ENCODE results near the gene TXNDC15. TPM values are rescaled to one million over a fixed set of nuclear protein-coding genes. Genes with fewer than 3 reads are reported as not detected.
A peak's percentile ranks its signal among the peaks of the same experiment; 100 is the strongest.

The TXNDC15 gene
- total and polyA plus RNA-seq, 2 donors (not counting 1 experiment from before 2014, with no cell fraction given): 65.9 to 132 TPM

DNA sequence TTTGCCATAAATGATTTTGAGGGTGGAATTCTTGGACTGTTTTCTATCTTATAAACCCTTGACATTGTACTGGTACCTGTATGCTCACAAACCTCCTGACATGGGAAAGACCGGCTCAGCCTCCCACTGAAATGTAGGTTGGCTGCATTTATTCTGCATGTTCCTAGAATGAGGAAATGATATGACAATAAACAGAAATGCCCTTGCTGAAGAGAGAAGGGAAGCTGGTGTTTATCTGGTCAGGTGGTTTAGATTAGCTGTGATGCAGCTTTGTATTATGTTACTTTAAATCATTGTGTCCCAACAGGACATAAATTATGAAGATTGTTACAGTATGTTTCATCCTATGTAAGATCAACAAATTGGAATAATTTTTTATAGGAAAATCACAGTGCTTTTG is 70.5 kb downstream of the TXNDC15 start:
- H3K9ac ChIP-seq (ENCODE audit: insufficient read depth, low read length): no peak overlapping the region
- DNase-seq (ENCODE audit: low read depth in 2 of 2): no peak
- no peak for TF ChIP-seq EZH2 (IDR thresholded peaks at IDR 0.05; ENCODE audit: low read length, missing control alignments)
- TF ChIP-seq, protein P1, sequence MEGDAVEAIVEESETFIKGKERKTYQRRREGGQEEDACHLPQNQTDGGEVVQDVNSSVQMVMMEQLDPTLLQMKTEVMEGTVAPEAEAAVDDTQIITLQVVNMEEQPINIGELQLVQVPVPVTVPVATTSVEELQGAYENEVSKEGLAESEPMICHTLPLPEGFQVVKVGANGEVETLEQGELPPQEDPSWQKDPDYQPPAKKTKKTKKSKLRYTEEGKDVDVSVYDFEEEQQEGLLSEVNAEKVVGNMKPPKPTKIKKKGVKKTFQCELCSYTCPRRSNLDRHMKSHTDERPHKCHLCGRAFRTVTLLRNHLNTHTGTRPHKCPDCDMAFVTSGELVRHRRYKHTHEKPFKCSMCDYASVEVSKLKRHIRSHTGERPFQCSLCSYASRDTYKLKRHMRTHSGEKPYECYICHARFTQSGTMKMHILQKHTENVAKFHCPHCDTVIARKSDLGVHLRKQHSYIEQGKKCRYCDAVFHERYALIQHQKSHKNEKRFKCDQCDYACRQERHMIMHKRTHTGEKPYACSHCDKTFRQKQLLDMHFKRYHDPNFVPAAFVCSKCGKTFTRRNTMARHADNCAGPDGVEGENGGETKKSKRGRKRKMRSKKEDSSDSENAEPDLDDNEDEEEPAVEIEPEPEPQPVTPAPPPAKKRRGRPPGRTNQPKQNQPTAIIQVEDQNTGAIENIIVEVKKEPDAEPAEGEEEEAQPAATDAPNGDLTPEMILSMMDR (conservative IDR thresholded peaks at IDR 0.05 in 1 of 2, IDR thresholded peaks at IDR 0.05 in 1 of 2; ENCODE audit: low read depth in 1 of 2, low read length in 2 of 2): no peak
- H3K4me2 ChIP-seq (ENCODE audit: extremely low read depth, insufficient read depth, low read length): no peak overlapping the region
- H3K27me3 ChIP-seq (ENCODE audit: control insufficient read depth, insufficient read depth, low read length): no peaks in the 10 kb centered on the region
- H4K20me1 ChIP-seq (ENCODE audit: control insufficient read depth, extremely low read depth, insufficient read depth, low read length): no peaks in the 10 kb centered on the region
- H3K27ac ChIP-seq (ENCODE audit: insufficient read depth, low read length): no peak overlapping the region
- no peaks in the 10 kb centered on the region for H3K36me3 ChIP-seq (ENCODE audit: control insufficient read depth, insufficient read depth, low read length)
- H3K79me2 ChIP-seq (ENCODE audit: control insufficient read depth, insufficient read depth, low read length): no peaks in the 10 kb centered on the region
- H3K4me1 ChIP-seq (ENCODE audit: control insufficient read depth, extremely low read depth, insufficient read depth, low read length): no peaks in the 10 kb centered on the region
- H3K9me3 ChIP-seq (ENCODE audit: control insufficient read depth, insufficient read depth, low read depth, low read length): no peaks in the 10 kb centered on the region
- H2AFZ ChIP-seq (ENCODE audit: low read length): no peak overlapping the region
- no peak overlapping the region for H3K4me3 ChIP-seq (replicated peaks in 1 of 4; ENCODE audit: control extremely low read depth in 1 of 4, insufficient read depth in 1 of 4, low read depth in 3 of 4, low read length in 4 of 4)

DNA sequence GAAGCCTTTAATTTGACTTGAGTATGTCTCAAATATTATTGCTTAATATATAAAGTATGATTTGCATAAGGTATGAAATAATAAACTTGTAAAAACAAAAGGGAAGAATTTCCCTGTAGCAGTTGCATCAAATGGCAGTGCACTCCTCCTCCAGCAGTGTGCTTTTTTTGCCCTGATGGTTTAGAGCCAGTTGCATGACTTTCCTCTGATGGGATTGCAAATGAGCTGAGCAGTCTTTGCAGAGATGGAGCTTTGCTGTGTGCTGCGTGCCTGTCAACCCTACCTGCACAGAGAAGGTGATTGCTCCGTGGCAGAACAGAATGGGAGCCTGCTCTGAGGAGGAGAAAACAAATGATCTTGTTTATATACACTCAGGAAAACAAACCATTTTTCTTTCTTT is 70.9 kb downstream of the TXNDC15 start:
- no peaks in the 10 kb centered on the region for H3K4me1 ChIP-seq (ENCODE audit: control insufficient read depth, extremely low read depth, insufficient read depth, low read length)
- H3K79me2 ChIP-seq (ENCODE audit: control insufficient read depth, insufficient read depth, low read length): no peaks in the 10 kb centered on the region
- H3K9ac ChIP-seq (ENCODE audit: insufficient read depth, low read length): no peak overlapping the region
- H3K36me3 ChIP-seq (ENCODE audit: control insufficient read depth, insufficient read depth, low read length): no peaks in the 10 kb centered on the region
- H4K20me1 ChIP-seq (ENCODE audit: control insufficient read depth, extremely low read depth, insufficient read depth, low read length): no peaks in the 10 kb centered on the region
- H3K4me3 ChIP-seq (replicated peaks in 1 of 4; ENCODE audit: control extremely low read depth in 1 of 4, insufficient read depth in 1 of 4, low read depth in 3 of 4, low read length in 4 of 4): no peak overlapping the region
- no peak overlapping the region for H3K4me2 ChIP-seq (ENCODE audit: extremely low read depth, insufficient read depth, low read length)
- no peak overlapping the region for H3K27ac ChIP-seq (ENCODE audit: insufficient read depth, low read length)
- no peak overlapping the region for H2AFZ ChIP-seq (ENCODE audit: low read length)
- no peaks in the 10 kb centered on the region for H3K9me3 ChIP-seq (ENCODE audit: control insufficient read depth, insufficient read depth, low read depth, low read length)
- DNase-seq (ENCODE audit: low read depth in 2 of 2): no peak
- TF ChIP-seq EZH2 (IDR thresholded peaks at IDR 0.05; ENCODE audit: low read length, missing control alignments): no peak
- TF ChIP-seq, protein P1 (conservative IDR thresholded peaks at IDR 0.05 in 1 of 2, IDR thresholded peaks at IDR 0.05 in 1 of 2; ENCODE audit: low read depth in 1 of 2, low read length in 2 of 2): no peak
- H3K27me3 ChIP-seq (ENCODE audit: control insufficient read depth, insufficient read depth, low read length): no peaks in the 10 kb centered on the region

DNA sequence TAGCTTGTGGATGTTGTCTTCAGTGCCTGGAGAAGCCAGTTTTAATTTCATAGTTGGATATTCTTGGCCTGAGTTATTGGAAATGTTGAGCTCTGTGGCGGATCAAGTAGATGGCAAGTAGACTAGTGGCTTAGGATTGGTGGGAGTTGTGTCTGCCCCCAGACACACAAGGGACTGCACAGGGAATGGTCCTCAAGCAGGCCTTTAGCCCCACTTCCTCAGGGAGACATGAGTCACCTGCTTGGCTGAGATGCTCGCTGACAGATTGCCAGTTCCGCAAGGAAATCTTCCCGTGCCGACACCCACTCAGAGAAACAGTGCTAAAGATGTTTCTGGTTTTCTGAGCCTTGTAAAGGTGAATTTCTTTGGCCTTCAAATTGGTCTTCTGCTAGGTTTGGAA is 74.7 kb downstream of the TXNDC15 start:
- Histone ChIP-seq H3K4me2 (ENCODE audit: extremely low read depth, insufficient read depth, low read length) (no peak overlapping the region), H3K4me3 (replicated peaks in 1 of 4; ENCODE audit: control extremely low read depth in 1 of 4, insufficient read depth in 1 of 4, low read depth in 3 of 4, low read length in 4 of 4) (no peak overlapping the region), H3K27ac (ENCODE audit: insufficient read depth, low read length) (no peak overlapping the region), H3K9me3 (ENCODE audit: control insufficient read depth, insufficient read depth, low read depth, low read length) (no peaks in the 10 kb centered on the region), H2AFZ (ENCODE audit: low read length) (no peak overlapping the region), H3K27me3 (ENCODE audit: control insufficient read depth, insufficient read depth, low read length) (no peaks in the 10 kb centered on the region), H3K9ac (ENCODE audit: insufficient read depth, low read length) (no peak overlapping the region), H3K4me1 (ENCODE audit: control insufficient read depth, extremely low read depth, insufficient read depth, low read length) (no peaks in the 10 kb centered on the region), H3K36me3 (ENCODE audit: control insufficient read depth, insufficient read depth, low read length) (no peaks in the 10 kb centered on the region), H4K20me1 (ENCODE audit: control insufficient read depth, extremely low read depth, insufficient read depth, low read length) (no peaks in the 10 kb centered on the region), H3K79me2 (ENCODE audit: control insufficient read depth, insufficient read depth, low read length) (no peaks in the 10 kb centered on the region)
- no peak for TF ChIP-seq EZH2 (IDR thresholded peaks at IDR 0.05; ENCODE audit: low read length, missing control alignments)
- TF ChIP-seq, protein P1 (conservative IDR thresholded peaks at IDR 0.05 in 1 of 2, IDR thresholded peaks at IDR 0.05 in 1 of 2; ENCODE audit: low read depth in 1 of 2, low read length in 2 of 2): no peak
- peak; percentile 42 to 66 for DNase-seq (ENCODE audit: low read depth in 2 of 2)
